Neutrophil (primary cell): ENCODE measurements around the gene CDCA7L.
"Not testable (repeated sequence)": the region's sequence is repeated elsewhere in the genome, so short reads cannot be mapped to it uniquely, and the experiment has no call there.

Experiments used
- H3K27ac ChIP-seq: fragments of 200-600 bp; sonication (generic); 2 replicates; pipeline ENCODE4 v1.5.1; 2016; ENCODE audit warnings: mild to moderate bottlenecking, moderate library complexity
- H3K27me3 ChIP-seq: fragments of 200-600 bp; sonication (generic); 2 replicates; pipeline ENCODE4 v1.6.0; 2016; ENCODE audit warnings: mild to moderate bottlenecking
- H3K36me3 ChIP-seq: fragments of 200-600 bp; sonication (generic); 2 replicates; pipeline ENCODE4 v1.5.1; 2017
- H3K4me1 ChIP-seq, 2 experiments: fragments of 200-600 bp in 1 of 2; sonication (generic) in 1 of 2; 1 replicate in 1 of 2; 2 replicates in 1 of 2; pipeline versions ENCODE4 v1.5.1 to v1.6.1; 2013 to 2016; ENCODE audit warnings: low read depth in 1 of 2, low read length in 1 of 2, mild to moderate bottlenecking in 1 of 2, moderate library complexity in 1 of 2; ENCODE audit not compliant: control insufficient read depth in 1 of 2, insufficient read depth in 1 of 2
- H3K4me3 ChIP-seq, 2 experiments: fragments of 200-600 bp in 1 of 2; sonication (generic) in 1 of 2; 1 replicate in 1 of 2; 2 replicates in 1 of 2; pipeline ENCODE4 v1.5.1; 2013 to 2016; ENCODE audit warnings: low read depth in 1 of 2, low read length in 1 of 2, mild to moderate bottlenecking in 1 of 2, moderate library complexity in 1 of 2
- H3K9me3 ChIP-seq: fragments of 200-600 bp; sonication (generic); 2 replicates; pipeline ENCODE4 v1.5.1; 2016
- TF ChIP-seq, protein P1 (sequence below): fragments of 200-600 bp; sonication (generic); IDR thresholded peaks from 2 replicates; pipeline ENCODE4 v1.5.1; 2016; ENCODE audit warnings: antibody characterized with exemption

Gene CDCA7L

GRCh38 chr7:21867816-21868575 is 77.7 kb downstream of the CDCA7L start:
- H3K27me3 ChIP-seq, result no peaks in the 10 kb centered on the region
- no peak overlapping the region for H3K27ac ChIP-seq
- TF ChIP-seq, protein P1, sequence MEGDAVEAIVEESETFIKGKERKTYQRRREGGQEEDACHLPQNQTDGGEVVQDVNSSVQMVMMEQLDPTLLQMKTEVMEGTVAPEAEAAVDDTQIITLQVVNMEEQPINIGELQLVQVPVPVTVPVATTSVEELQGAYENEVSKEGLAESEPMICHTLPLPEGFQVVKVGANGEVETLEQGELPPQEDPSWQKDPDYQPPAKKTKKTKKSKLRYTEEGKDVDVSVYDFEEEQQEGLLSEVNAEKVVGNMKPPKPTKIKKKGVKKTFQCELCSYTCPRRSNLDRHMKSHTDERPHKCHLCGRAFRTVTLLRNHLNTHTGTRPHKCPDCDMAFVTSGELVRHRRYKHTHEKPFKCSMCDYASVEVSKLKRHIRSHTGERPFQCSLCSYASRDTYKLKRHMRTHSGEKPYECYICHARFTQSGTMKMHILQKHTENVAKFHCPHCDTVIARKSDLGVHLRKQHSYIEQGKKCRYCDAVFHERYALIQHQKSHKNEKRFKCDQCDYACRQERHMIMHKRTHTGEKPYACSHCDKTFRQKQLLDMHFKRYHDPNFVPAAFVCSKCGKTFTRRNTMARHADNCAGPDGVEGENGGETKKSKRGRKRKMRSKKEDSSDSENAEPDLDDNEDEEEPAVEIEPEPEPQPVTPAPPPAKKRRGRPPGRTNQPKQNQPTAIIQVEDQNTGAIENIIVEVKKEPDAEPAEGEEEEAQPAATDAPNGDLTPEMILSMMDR, result no peak
- H3K9me3 ChIP-seq, result no peaks in the 10 kb centered on the region
- H3K4me3 ChIP-seq, result no peak overlapping the region
- H3K4me1 ChIP-seq, result peaks cover 5 to 10% of the 10 kb centered on the region in 2 experiments
- no peaks in the 10 kb centered on the region for H3K36me3 ChIP-seq

- TF ChIP-seq, protein P1, result no peak
- Histone ChIP-seq H3K27me3 (no peaks in the 10 kb centered on the region), H3K4me3 (no peak overlapping the region), H3K36me3 (no peaks in the 10 kb centered on the region), H3K9me3 (no peaks in the 10 kb centered on the region), H3K27ac (no peak overlapping the region), H3K4me1 (peaks cover 5 to 10% of the 10 kb centered on the region in 2 experiments)
These were observed 78.5 kb downstream of the CDCA7L start for GRCh38 chr7:21867226-21867625.

- TF ChIP-seq, protein P1, result no peak
- Histone ChIP-seq H3K9me3 (no peaks in the 10 kb centered on the region), H3K27ac (no peak overlapping the region), H3K27me3 (no peaks in the 10 kb centered on the region), H3K36me3 (no peaks in the 10 kb centered on the region), H3K4me3 (no peak overlapping the region), H3K4me1 (peaks cover 5 to 10% of the 10 kb centered on the region in 2 experiments)
These were observed 79.0 kb downstream of the CDCA7L start for GRCh38 chr7:21866731-21867130.

DNA sequence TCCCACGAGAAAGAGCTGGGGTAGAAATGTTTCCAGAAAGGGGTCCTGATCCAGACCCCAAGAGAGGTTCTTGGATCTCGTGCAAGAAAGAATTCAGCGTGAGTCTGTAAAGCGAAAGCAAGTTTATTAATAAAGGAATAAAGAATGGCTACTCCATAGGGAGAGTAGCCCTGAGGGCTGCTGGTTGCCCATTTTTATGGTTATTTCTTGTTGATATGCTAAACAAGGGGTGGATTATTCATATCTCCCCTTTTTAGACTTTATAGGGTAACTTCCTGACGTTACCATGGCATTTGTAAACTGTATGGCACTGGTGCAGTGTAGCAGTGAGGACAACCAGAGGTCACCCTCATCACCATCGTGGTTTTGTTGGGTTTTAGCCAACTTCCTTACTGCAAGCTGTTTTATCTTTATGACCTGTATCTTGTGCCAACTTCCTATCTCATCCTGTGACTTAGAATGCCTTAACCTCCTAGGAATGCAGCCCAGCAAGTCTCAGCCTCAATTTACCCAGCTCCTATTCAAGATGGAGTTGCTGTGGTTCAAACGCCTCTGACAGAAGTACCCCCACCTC is 80.0 kb downstream of the CDCA7L start:
- H3K4me1 ChIP-seq, result peaks cover 5 to 10% of the 10 kb centered on the region in 2 experiments
- H3K9me3 ChIP-seq, H3K36me3 ChIP-seq, H3K4me3 ChIP-seq, H3K27me3 ChIP-seq, H3K27ac ChIP-seq: not testable (repeated sequence)

- H3K4me3 ChIP-seq, result no peak overlapping the region
- no peaks in the 10 kb centered on the region for H3K27me3 ChIP-seq
- TF ChIP-seq, protein P1, result no peak
- no peaks in the 10 kb centered on the region for H3K9me3 ChIP-seq
- H3K27ac ChIP-seq, result no peak overlapping the region
- no peaks in the 10 kb centered on the region for H3K36me3 ChIP-seq
- no peaks in the 10 kb centered on the region for H3K4me1 ChIP-seq
These were observed 94.1 kb downstream of the CDCA7L start for GRCh38 chr7:21851559-21851967.
